ENCODE measurements around the gene DMRT1. TPM values are rescaled to one million over a fixed set of nuclear protein-coding genes. Genes with fewer than 3 reads are reported as not detected.
A peak's percentile ranks its signal among the peaks of the same experiment; 100 is the strongest.

The DMRT1 gene
- total and polyA plus RNA-seq, 2 donors (not counting 1 experiment from before 2014, with no cell fraction given), result not detected

DNA sequence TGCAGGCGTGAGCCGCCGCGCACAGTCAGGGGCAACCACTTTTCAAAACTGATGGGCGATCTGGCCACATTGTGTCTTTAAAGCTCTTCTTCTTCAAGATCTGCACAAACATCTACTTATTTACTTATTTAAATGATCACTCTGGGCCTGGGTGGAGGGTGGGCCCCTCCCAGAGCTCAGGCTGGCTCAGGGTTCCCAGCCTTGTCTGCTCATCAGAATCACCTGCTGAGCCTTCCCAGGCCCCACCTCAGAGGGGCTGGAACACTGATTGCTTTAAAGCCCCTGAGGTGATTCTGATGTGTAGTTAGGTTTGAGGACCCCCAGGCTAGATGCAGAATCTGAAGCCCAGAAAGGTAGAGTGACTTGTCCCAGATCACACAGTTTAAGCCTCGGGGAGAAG is 45.6 kb upstream of the DMRT1 start:
- DNase-seq (ENCODE audit: low read depth in 2 of 2), result no peak
- Histone ChIP-seq H3K9ac (ENCODE audit: insufficient read depth, low read length) (no peak overlapping the region), H4K20me1 (ENCODE audit: control insufficient read depth, extremely low read depth, insufficient read depth, low read length) (no peaks in the 10 kb centered on the region), H3K36me3 (ENCODE audit: control insufficient read depth, insufficient read depth, low read length) (no peaks in the 10 kb centered on the region), H3K4me3 (replicated peaks in 1 of 4; ENCODE audit: control extremely low read depth in 1 of 4, insufficient read depth in 1 of 4, low read depth in 3 of 4, low read length in 4 of 4) (no peak overlapping the region), H3K27me3 (ENCODE audit: control insufficient read depth, insufficient read depth, low read length) (no peaks in the 10 kb centered on the region), H3K27ac (ENCODE audit: insufficient read depth, low read length) (no peak overlapping the region), H3K4me1 (ENCODE audit: control insufficient read depth, extremely low read depth, insufficient read depth, low read length) (no peaks in the 10 kb centered on the region), H3K9me3 (ENCODE audit: control insufficient read depth, insufficient read depth, low read depth, low read length) (no peaks in the 10 kb centered on the region), H3K4me2 (ENCODE audit: extremely low read depth, insufficient read depth, low read length) (no peak overlapping the region), H3K79me2 (ENCODE audit: control insufficient read depth, insufficient read depth, low read length) (no peaks in the 10 kb centered on the region), H2AFZ (ENCODE audit: low read length) (no peak overlapping the region)
- no peak for TF ChIP-seq EZH2 (IDR thresholded peaks at IDR 0.05; ENCODE audit: low read length, missing control alignments)
- TF ChIP-seq, protein P1, sequence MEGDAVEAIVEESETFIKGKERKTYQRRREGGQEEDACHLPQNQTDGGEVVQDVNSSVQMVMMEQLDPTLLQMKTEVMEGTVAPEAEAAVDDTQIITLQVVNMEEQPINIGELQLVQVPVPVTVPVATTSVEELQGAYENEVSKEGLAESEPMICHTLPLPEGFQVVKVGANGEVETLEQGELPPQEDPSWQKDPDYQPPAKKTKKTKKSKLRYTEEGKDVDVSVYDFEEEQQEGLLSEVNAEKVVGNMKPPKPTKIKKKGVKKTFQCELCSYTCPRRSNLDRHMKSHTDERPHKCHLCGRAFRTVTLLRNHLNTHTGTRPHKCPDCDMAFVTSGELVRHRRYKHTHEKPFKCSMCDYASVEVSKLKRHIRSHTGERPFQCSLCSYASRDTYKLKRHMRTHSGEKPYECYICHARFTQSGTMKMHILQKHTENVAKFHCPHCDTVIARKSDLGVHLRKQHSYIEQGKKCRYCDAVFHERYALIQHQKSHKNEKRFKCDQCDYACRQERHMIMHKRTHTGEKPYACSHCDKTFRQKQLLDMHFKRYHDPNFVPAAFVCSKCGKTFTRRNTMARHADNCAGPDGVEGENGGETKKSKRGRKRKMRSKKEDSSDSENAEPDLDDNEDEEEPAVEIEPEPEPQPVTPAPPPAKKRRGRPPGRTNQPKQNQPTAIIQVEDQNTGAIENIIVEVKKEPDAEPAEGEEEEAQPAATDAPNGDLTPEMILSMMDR (conservative IDR thresholded peaks at IDR 0.05 in 1 of 2, IDR thresholded peaks at IDR 0.05 in 1 of 2; ENCODE audit: low read depth in 1 of 2, low read length in 2 of 2), result no peak

GRCh38 chr9:800591-801150 is 40.8 kb upstream of the DMRT1 start:
- H3K36me3 ChIP-seq (ENCODE audit: control insufficient read depth, insufficient read depth, low read length), result no peaks in the 10 kb centered on the region
- no peak overlapping the region for H3K27ac ChIP-seq (ENCODE audit: insufficient read depth, low read length)
- no peak overlapping the region for H3K9ac ChIP-seq (ENCODE audit: insufficient read depth, low read length)
- H3K9me3 ChIP-seq (ENCODE audit: control insufficient read depth, insufficient read depth, low read depth, low read length), result no peaks in the 10 kb centered on the region
- no peak overlapping the region for H2AFZ ChIP-seq (ENCODE audit: low read length)
- TF ChIP-seq EZH2 (IDR thresholded peaks at IDR 0.05; ENCODE audit: low read length, missing control alignments), result no peak
- no peaks in the 10 kb centered on the region for H4K20me1 ChIP-seq (ENCODE audit: control insufficient read depth, extremely low read depth, insufficient read depth, low read length)
- H3K27me3 ChIP-seq (ENCODE audit: control insufficient read depth, insufficient read depth, low read length), result no peaks in the 10 kb centered on the region
- no peaks in the 10 kb centered on the region for H3K79me2 ChIP-seq (ENCODE audit: control insufficient read depth, insufficient read depth, low read length)
- H3K4me3 ChIP-seq (replicated peaks in 1 of 4; ENCODE audit: control extremely low read depth in 1 of 4, insufficient read depth in 1 of 4, low read depth in 3 of 4, low read length in 4 of 4), result no peak overlapping the region
- H3K4me2 ChIP-seq (ENCODE audit: extremely low read depth, insufficient read depth, low read length), result no peak overlapping the region
- H3K4me1 ChIP-seq (ENCODE audit: control insufficient read depth, extremely low read depth, insufficient read depth, low read length), result no peaks in the 10 kb centered on the region
- peak in 1 of 2 donors; percentile 23 for DNase-seq (ENCODE audit: low read depth in 2 of 2)

DNA sequence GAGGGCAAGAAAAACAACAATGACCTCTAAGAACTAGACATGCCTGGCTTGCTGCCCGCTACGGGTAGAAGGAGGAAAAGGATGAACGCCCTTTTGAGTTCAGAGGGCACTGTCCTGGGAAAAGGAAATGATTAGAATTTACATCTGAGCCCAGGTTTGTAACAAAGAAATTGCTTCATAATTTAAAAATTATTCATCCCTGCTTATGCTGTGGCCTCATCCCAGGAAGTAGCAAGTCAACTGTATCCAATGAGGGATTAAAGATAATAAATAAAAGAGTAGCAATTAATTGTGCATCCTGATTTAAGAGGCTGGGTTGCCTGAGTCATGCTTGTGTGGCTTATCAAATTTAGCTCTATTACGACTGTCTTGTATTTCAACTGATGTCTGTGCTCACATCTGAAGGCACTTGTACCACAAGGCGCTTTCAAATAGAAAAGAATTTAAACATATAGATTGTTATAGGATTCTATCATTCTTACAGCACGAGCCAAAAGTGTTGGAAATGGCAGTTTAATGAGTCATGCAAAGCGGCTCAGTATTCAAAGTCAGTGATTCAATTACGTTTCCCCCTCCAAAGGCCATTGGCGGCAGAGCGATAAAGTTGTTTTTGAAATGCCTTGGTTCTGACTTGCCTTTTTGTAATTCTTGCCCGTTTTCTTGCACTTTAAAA is 40.0 kb upstream of the DMRT1 start:
- Histone ChIP-seq H3K9ac (ENCODE audit: insufficient read depth, low read length) (no peak overlapping the region), H3K4me1 (ENCODE audit: control insufficient read depth, extremely low read depth, insufficient read depth, low read length) (no peaks in the 10 kb centered on the region), H3K27me3 (ENCODE audit: control insufficient read depth, insufficient read depth, low read length) (no peaks in the 10 kb centered on the region), H4K20me1 (ENCODE audit: control insufficient read depth, extremely low read depth, insufficient read depth, low read length) (no peaks in the 10 kb centered on the region), H3K4me2 (ENCODE audit: extremely low read depth, insufficient read depth, low read length) (no peak overlapping the region), H3K79me2 (ENCODE audit: control insufficient read depth, insufficient read depth, low read length) (no peaks in the 10 kb centered on the region), H2AFZ (ENCODE audit: low read length) (no peak overlapping the region), H3K4me3 (replicated peaks in 1 of 4; ENCODE audit: control extremely low read depth in 1 of 4, insufficient read depth in 1 of 4, low read depth in 3 of 4, low read length in 4 of 4) (no peak overlapping the region), H3K27ac (ENCODE audit: insufficient read depth, low read length) (no peak overlapping the region), H3K9me3 (ENCODE audit: control insufficient read depth, insufficient read depth, low read depth, low read length) (no peaks in the 10 kb centered on the region), H3K36me3 (ENCODE audit: control insufficient read depth, insufficient read depth, low read length) (no peaks in the 10 kb centered on the region)
- peak; percentile 64 to 93 for DNase-seq (ENCODE audit: low read depth in 2 of 2)
- no peak for TF ChIP-seq EZH2 (IDR thresholded peaks at IDR 0.05; ENCODE audit: low read length, missing control alignments)
- TF ChIP-seq, protein P1 (conservative IDR thresholded peaks at IDR 0.05 in 1 of 2, IDR thresholded peaks at IDR 0.05 in 1 of 2; ENCODE audit: low read depth in 1 of 2, low read length in 2 of 2), result no peak

Data from fibroblast of lung (primary cell).